Astrocyte (in vitro differentiated cells and primary cell): ENCODE results near the gene ALG2. TPM values are rescaled to one million over a fixed set of nuclear protein-coding genes. Genes with fewer than 3 reads are reported as not detected.

Experiments
- total RNA-seq: library from RNA; stranded (reverse); gene quantifications from 2 replicates; pipeline ENCODE4 v1.2.1, GENCODE V29; 2021

The ALG2 gene
- total RNA-seq, 1 donor from 2014 or later, result 33.3 TPM

Other genes with a start within 250 kb of the ALG2 start
- gene TGFBR1, start 116.8 kb downstream of the ALG2 start, total RNA-seq, result 203 and 213 TPM in 2 replicates
- gene SEC61B, start 340 bp upstream of the ALG2 start, total RNA-seq, result 263 and 266 TPM in 2 replicates